H1 (cell line): ENCODE measurements around the gene HLA-A. TPM values are rescaled to one million over a fixed set of nuclear protein-coding genes. Genes with fewer than 3 reads are reported as not detected.

ENCODE experiments used
- polyA plus RNA-seq, 7 experiments: library from polyadenylated mRNA; depleted of rRNA in 3 of 7; stranded (reverse) in 5 of 7; unstranded in 2 of 7; fragments of >200 nt in 5 of 7; fragments of 200-250 nt in 2 of 7; gene quantifications; 1 replicate in 5 of 7; 2 replicates in 1 of 7; 4 replicates in 1 of 7; pipeline versions ENCODE4 v1.2.1 to v1.2.3, GENCODE V29; 2011 to 2013; ENCODE audit warnings: missing spikeins in 2 of 7, mixed read lengths in 2 of 7
- total RNA-seq: library from RNA; stranded (reverse); fragmentation: NEBNext Ultra II Directional; extraction: Animal tissue kit (Norgen Biotek cat#: 25700); gene quantifications from 2 replicates; pipeline ENCODE4 v1.2.1, GENCODE V29; 2021
- TF ChIP-seq, protein P1 (sequence below): fragments of 300-600 bp; sonication (generic); IDR thresholded peaks from 2 replicates; pipeline ENCODE4 v1.7.1; 2012; ENCODE audit warnings: low read length, moderate library complexity, mild to moderate bottlenecking, inconsistent platforms; ENCODE audit not compliant: insufficient replicate concordance

Gene HLA-A
- total and polyA plus RNA-seq, 2 of the 8 experiments (the other 6 are each of a cell fraction or from before 2014, with no cell fraction given) = 221 to 474 TPM

DNA sequence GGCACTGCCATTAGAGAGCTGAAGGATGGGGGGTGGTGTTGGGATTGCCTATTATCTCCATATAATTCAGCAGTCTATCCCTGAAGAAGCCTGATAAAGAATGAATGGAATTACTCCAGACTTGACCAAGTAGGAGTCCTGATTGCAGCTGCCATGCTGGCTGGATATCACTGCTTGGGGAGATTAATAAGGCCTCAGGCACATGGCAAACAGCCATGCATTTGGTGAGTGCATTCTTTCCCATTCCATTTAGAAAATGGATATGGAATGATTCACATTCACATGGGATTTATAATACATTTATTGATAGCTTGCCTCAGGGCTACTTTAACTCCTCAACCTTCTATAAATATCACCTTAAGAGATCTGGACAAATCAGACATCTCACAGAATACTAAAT, 49.6 kb upstream of the HLA-A start (continued):
- TF ChIP-seq, protein P1, sequence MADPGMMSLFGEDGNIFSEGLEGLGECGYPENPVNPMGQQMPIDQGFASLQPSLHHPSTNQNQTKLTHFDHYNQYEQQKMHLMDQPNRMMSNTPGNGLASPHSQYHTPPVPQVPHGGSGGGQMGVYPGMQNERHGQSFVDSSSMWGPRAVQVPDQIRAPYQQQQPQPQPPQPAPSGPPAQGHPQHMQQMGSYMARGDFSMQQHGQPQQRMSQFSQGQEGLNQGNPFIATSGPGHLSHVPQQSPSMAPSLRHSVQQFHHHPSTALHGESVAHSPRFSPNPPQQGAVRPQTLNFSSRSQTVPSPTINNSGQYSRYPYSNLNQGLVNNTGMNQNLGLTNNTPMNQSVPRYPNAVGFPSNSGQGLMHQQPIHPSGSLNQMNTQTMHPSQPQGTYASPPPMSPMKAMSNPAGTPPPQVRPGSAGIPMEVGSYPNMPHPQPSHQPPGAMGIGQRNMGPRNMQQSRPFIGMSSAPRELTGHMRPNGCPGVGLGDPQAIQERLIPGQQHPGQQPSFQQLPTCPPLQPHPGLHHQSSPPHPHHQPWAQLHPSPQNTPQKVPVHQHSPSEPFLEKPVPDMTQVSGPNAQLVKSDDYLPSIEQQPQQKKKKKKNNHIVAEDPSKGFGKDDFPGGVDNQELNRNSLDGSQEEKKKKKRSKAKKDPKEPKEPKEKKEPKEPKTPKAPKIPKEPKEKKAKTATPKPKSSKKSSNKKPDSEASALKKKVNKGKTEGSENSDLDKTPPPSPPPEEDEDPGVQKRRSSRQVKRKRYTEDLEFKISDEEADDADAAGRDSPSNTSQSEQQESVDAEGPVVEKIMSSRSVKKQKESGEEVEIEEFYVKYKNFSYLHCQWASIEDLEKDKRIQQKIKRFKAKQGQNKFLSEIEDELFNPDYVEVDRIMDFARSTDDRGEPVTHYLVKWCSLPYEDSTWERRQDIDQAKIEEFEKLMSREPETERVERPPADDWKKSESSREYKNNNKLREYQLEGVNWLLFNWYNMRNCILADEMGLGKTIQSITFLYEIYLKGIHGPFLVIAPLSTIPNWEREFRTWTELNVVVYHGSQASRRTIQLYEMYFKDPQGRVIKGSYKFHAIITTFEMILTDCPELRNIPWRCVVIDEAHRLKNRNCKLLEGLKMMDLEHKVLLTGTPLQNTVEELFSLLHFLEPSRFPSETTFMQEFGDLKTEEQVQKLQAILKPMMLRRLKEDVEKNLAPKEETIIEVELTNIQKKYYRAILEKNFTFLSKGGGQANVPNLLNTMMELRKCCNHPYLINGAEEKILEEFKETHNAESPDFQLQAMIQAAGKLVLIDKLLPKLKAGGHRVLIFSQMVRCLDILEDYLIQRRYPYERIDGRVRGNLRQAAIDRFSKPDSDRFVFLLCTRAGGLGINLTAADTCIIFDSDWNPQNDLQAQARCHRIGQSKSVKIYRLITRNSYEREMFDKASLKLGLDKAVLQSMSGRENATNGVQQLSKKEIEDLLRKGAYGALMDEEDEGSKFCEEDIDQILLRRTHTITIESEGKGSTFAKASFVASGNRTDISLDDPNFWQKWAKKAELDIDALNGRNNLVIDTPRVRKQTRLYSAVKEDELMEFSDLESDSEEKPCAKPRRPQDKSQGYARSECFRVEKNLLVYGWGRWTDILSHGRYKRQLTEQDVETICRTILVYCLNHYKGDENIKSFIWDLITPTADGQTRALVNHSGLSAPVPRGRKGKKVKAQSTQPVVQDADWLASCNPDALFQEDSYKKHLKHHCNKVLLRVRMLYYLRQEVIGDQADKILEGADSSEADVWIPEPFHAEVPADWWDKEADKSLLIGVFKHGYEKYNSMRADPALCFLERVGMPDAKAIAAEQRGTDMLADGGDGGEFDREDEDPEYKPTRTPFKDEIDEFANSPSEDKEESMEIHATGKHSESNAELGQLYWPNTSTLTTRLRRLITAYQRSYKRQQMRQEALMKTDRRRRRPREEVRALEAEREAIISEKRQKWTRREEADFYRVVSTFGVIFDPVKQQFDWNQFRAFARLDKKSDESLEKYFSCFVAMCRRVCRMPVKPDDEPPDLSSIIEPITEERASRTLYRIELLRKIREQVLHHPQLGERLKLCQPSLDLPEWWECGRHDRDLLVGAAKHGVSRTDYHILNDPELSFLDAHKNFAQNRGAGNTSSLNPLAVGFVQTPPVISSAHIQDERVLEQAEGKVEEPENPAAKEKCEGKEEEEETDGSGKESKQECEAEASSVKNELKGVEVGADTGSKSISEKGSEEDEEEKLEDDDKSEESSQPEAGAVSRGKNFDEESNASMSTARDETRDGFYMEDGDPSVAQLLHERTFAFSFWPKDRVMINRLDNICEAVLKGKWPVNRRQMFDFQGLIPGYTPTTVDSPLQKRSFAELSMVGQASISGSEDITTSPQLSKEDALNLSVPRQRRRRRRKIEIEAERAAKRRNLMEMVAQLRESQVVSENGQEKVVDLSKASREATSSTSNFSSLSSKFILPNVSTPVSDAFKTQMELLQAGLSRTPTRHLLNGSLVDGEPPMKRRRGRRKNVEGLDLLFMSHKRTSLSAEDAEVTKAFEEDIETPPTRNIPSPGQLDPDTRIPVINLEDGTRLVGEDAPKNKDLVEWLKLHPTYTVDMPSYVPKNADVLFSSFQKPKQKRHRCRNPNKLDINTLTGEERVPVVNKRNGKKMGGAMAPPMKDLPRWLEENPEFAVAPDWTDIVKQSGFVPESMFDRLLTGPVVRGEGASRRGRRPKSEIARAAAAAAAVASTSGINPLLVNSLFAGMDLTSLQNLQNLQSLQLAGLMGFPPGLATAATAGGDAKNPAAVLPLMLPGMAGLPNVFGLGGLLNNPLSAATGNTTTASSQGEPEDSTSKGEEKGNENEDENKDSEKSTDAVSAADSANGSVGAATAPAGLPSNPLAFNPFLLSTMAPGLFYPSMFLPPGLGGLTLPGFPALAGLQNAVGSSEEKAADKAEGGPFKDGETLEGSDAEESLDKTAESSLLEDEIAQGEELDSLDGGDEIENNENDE = no peak
